PFSK-1 (cell line): ENCODE data around the gene MSI2.

Source experiments
- SIN3A ChIP-seq: IDR thresholded peaks from 2 replicates; pipeline ENCODE4 v1.6.1; 2012; ENCODE audit warnings: mild to moderate bottlenecking, low read length, moderate library complexity, borderline replicate concordance; ENCODE audit not compliant: insufficient read depth
- TF ChIP-seq, protein P1 (sequence below), 2 experiments: IDR thresholded peaks; 2 replicates each; pipeline versions ENCODE4 v1.6.1 to v1.8.0; 2011 to 2012; ENCODE audit warnings: low read depth in 2 of 2, low read length in 2 of 2, control low read depth in 1 of 2, inconsistent platforms in 1 of 2, mild to moderate bottlenecking in 1 of 2, moderate library complexity in 1 of 2; ENCODE audit not compliant: insufficient read depth in 1 of 2

DNA sequence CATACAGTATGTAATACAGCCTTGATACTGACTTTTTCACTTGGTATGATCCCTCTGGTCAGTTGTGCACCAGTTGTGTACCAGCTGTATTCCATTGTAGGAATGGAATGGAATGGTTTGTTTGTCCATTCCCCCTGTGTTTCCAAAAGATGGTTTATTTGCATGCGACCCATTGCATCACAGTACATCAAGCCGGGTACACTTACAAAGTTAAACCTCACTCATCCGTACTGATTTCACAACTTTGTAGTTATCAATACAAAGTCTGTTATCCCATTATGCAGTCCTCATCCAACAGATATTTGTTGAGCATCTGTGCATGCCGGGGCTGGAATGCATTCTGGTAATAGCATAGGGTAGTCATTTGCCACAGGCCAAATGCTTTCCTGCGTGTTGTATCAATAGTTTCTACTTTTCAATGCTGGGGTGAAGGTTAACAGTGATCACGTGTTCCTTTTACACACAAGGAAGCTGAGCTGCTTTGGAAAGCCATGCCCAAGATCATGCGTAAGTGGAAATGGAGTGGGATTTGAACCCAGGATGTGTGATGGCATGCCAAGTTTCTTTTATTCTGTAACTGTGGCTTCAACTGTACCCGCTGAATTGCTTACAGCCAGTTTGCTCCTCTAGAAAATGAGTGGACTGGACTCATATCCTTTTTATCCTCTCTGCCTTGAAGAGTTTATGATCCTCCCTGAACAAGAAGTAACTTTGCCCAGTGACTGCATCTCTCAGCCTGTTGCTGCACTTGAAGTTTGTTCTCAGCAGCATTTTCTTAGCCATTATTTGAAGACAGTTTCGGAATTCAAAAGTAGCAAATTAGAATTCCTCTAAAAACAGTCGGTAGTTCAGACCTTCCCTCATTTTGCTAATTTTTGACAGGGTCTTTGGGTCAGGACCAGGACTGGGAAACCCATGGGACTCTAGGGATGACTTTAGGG, 260.2 kb downstream of the MSI2 start:
- TF ChIP-seq, protein P1, sequence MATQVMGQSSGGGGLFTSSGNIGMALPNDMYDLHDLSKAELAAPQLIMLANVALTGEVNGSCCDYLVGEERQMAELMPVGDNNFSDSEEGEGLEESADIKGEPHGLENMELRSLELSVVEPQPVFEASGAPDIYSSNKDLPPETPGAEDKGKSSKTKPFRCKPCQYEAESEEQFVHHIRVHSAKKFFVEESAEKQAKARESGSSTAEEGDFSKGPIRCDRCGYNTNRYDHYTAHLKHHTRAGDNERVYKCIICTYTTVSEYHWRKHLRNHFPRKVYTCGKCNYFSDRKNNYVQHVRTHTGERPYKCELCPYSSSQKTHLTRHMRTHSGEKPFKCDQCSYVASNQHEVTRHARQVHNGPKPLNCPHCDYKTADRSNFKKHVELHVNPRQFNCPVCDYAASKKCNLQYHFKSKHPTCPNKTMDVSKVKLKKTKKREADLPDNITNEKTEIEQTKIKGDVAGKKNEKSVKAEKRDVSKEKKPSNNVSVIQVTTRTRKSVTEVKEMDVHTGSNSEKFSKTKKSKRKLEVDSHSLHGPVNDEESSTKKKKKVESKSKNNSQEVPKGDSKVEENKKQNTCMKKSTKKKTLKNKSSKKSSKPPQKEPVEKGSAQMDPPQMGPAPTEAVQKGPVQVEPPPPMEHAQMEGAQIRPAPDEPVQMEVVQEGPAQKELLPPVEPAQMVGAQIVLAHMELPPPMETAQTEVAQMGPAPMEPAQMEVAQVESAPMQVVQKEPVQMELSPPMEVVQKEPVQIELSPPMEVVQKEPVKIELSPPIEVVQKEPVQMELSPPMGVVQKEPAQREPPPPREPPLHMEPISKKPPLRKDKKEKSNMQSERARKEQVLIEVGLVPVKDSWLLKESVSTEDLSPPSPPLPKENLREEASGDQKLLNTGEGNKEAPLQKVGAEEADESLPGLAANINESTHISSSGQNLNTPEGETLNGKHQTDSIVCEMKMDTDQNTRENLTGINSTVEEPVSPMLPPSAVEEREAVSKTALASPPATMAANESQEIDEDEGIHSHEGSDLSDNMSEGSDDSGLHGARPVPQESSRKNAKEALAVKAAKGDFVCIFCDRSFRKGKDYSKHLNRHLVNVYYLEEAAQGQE (IDR thresholded peaks at IDR 0.05; ENCODE audit: insufficient read depth in 1 of 2, low read depth in 2 of 2, low read length in 2 of 2): no peak
- no peak for TF ChIP-seq SIN3A
